Measurements from ENCODE around the gene BSND. TPM values are rescaled to one million over a fixed set of nuclear protein-coding genes. Genes with fewer than 3 reads are reported as not detected.

The BSND gene
- total RNA-seq, 1 donor from 2014 or later: not detected

GRCh38 chr1:55000110-55001085 is 1.7 kb downstream of the BSND start:
- Mint-ChIP-seq H3K4me1 (ENCODE audit: low read depth) (peaks cover 12% of the 10 kb centered on the region), H3K36me3 (ENCODE audit: low read depth) (no peaks in the 10 kb centered on the region), H3K27me3 (ENCODE audit: low read depth) (peaks cover 26% of the 10 kb centered on the region), H3K4me3 (ENCODE audit: low read depth) (no peak overlapping the region), H3K27ac (no peak overlapping the region), H3K9me3 (no peaks in the 10 kb centered on the region)
- intact Hi-C loops (cut with micrococcal nuclease): no loop called here
- no peak for DNase-seq (ENCODE audit: low spot score)

- H3K9me3 Mint-ChIP-seq: no peaks in the 10 kb centered on the region
- H3K36me3 Mint-ChIP-seq (ENCODE audit: low read depth): no peaks in the 10 kb centered on the region
- H3K27ac Mint-ChIP-seq: no peak overlapping the region
- H3K4me1 Mint-ChIP-seq (ENCODE audit: low read depth): peaks cover 3% of the 10 kb centered on the region
- H3K27me3 Mint-ChIP-seq (ENCODE audit: low read depth): peaks cover 21% of the 10 kb centered on the region
- DNase-seq (ENCODE audit: low spot score): no peak
- intact Hi-C loops (cut with micrococcal nuclease): no loop called here
- H3K4me3 Mint-ChIP-seq (ENCODE audit: low read depth): no peak overlapping the region
Measured at GRCh38 chr1:55001311-55001710, 2.6 kb downstream of the BSND start.

GRCh38 chr1:55002686-55003085 is 4.0 kb downstream of the BSND start:
- H3K27me3 Mint-ChIP-seq (ENCODE audit: low read depth): peaks cover 10% of the 10 kb centered on the region
- H3K9me3 Mint-ChIP-seq: no peaks in the 10 kb centered on the region
- no peak overlapping the region for H3K27ac Mint-ChIP-seq
- no peak overlapping the region for H3K4me3 Mint-ChIP-seq (ENCODE audit: low read depth)
- no peak for DNase-seq (ENCODE audit: low spot score)
- intact Hi-C loops (cut with micrococcal nuclease): no loop called here
- H3K4me1 Mint-ChIP-seq (ENCODE audit: low read depth): no peaks in the 10 kb centered on the region
- H3K36me3 Mint-ChIP-seq (ENCODE audit: low read depth): no peaks in the 10 kb centered on the region

GRCh38 chr1:55005351-55006140 is 6.8 kb downstream of the BSND start:
- Mint-ChIP-seq H3K9me3 (no peaks in the 10 kb centered on the region), H3K4me1 (ENCODE audit: low read depth) (no peaks in the 10 kb centered on the region), H3K27ac (no peak overlapping the region), H3K4me3 (ENCODE audit: low read depth) (no peak overlapping the region), H3K36me3 (ENCODE audit: low read depth) (no peaks in the 10 kb centered on the region), H3K27me3 (ENCODE audit: low read depth) (no peaks in the 10 kb centered on the region)
- no peak for DNase-seq (ENCODE audit: low spot score)
- intact Hi-C loops (cut with micrococcal nuclease): no loop called here

GRCh38 chr1:55006931-55007330 is 8.2 kb downstream of the BSND start:
- intact Hi-C loops (cut with micrococcal nuclease): no loop called here
- H3K27ac Mint-ChIP-seq: no peak overlapping the region
- DNase-seq (ENCODE audit: low spot score): no peak
- H3K27me3 Mint-ChIP-seq (ENCODE audit: low read depth): no peaks in the 10 kb centered on the region
- H3K4me3 Mint-ChIP-seq (ENCODE audit: low read depth): no peak overlapping the region
- H3K36me3 Mint-ChIP-seq (ENCODE audit: low read depth): no peaks in the 10 kb centered on the region
- no peaks in the 10 kb centered on the region for H3K9me3 Mint-ChIP-seq
- no peaks in the 10 kb centered on the region for H3K4me1 Mint-ChIP-seq (ENCODE audit: low read depth)

GRCh38 chr1:55007625-55008024 is 8.9 kb downstream of the BSND start:
- H3K4me1 Mint-ChIP-seq (ENCODE audit: low read depth): no peaks in the 10 kb centered on the region
- H3K36me3 Mint-ChIP-seq (ENCODE audit: low read depth): no peaks in the 10 kb centered on the region
- no peaks in the 10 kb centered on the region for H3K9me3 Mint-ChIP-seq

GRCh38 chr1:55010194-55010886 is 11.6 kb downstream of the BSND start:
- intact Hi-C loops (cut with micrococcal nuclease): no loop called here
- H3K9me3 Mint-ChIP-seq: no peaks in the 10 kb centered on the region

More at GRCh38 chr1:55007625-55008024, 8.9 kb downstream of the BSND start:
- H3K27me3 Mint-ChIP-seq (ENCODE audit: low read depth): no peaks in the 10 kb centered on the region
- DNase-seq (ENCODE audit: low spot score): no peak
- H3K27ac Mint-ChIP-seq: no peak overlapping the region
- H3K4me3 Mint-ChIP-seq (ENCODE audit: low read depth): no peak overlapping the region
- intact Hi-C loops (cut with micrococcal nuclease): no loop called here

GRCh38 chr1:55010887-55011217 is 12.1 kb downstream of the BSND start:
- Mint-ChIP-seq H3K27me3 (ENCODE audit: low read depth) (peaks cover 6% of the 10 kb centered on the region), H3K9me3 (no peaks in the 10 kb centered on the region), H3K27ac (no peak overlapping the region), H3K4me3 (ENCODE audit: low read depth) (no peak overlapping the region), H3K4me1 (ENCODE audit: low read depth) (no peaks in the 10 kb centered on the region), H3K36me3 (ENCODE audit: low read depth) (no peaks in the 10 kb centered on the region)
- DNase-seq (ENCODE audit: low spot score): no peak
- intact Hi-C loops (cut with micrococcal nuclease): no loop called here

More at GRCh38 chr1:55010194-55010886, 11.6 kb downstream of the BSND start:
- H3K27me3 Mint-ChIP-seq (ENCODE audit: low read depth): peaks cover 6% of the 10 kb centered on the region
- no peak overlapping the region for H3K27ac Mint-ChIP-seq
- H3K4me1 Mint-ChIP-seq (ENCODE audit: low read depth): no peaks in the 10 kb centered on the region
- DNase-seq (ENCODE audit: low spot score): no peak
- H3K4me3 Mint-ChIP-seq (ENCODE audit: low read depth): no peak overlapping the region
- no peaks in the 10 kb centered on the region for H3K36me3 Mint-ChIP-seq (ENCODE audit: low read depth)

GRCh38 chr1:55012661-55013060 is 13.9 kb downstream of the BSND start:
- no peaks in the 10 kb centered on the region for H3K36me3 Mint-ChIP-seq (ENCODE audit: low read depth)
- intact Hi-C loops (cut with micrococcal nuclease): no loop called here
- H3K27ac Mint-ChIP-seq: no peak overlapping the region
- no peak overlapping the region for H3K4me3 Mint-ChIP-seq (ENCODE audit: low read depth)
- H3K9me3 Mint-ChIP-seq: no peaks in the 10 kb centered on the region
- DNase-seq (ENCODE audit: low spot score): no peak
- H3K27me3 Mint-ChIP-seq (ENCODE audit: low read depth): peaks cover 15% of the 10 kb centered on the region
- no peaks in the 10 kb centered on the region for H3K4me1 Mint-ChIP-seq (ENCODE audit: low read depth)

GRCh38 chr1:55015123-55015522 is 16.4 kb downstream of the BSND start:
- H3K9me3 Mint-ChIP-seq: no peaks in the 10 kb centered on the region
- H3K27ac Mint-ChIP-seq: no peak overlapping the region

GRCh38 chr1:55015731-55016620 is 17.2 kb downstream of the BSND start:
- no peaks in the 10 kb centered on the region for H3K9me3 Mint-ChIP-seq
- no peak overlapping the region for H3K27ac Mint-ChIP-seq
- no peaks in the 10 kb centered on the region for H3K36me3 Mint-ChIP-seq (ENCODE audit: low read depth)
- intact Hi-C loops (cut with micrococcal nuclease): no loop called here
- H3K4me3 Mint-ChIP-seq (ENCODE audit: low read depth): no peak overlapping the region
- no peaks in the 10 kb centered on the region for H3K4me1 Mint-ChIP-seq (ENCODE audit: low read depth)
- H3K27me3 Mint-ChIP-seq (ENCODE audit: low read depth): peaks cover 17% of the 10 kb centered on the region
- DNase-seq (ENCODE audit: low spot score): no peak

More at GRCh38 chr1:55015123-55015522, 16.4 kb downstream of the BSND start:
- intact Hi-C loops (cut with micrococcal nuclease): no loop called here
- Mint-ChIP-seq H3K4me3 (ENCODE audit: low read depth) (no peak overlapping the region), H3K36me3 (ENCODE audit: low read depth) (no peaks in the 10 kb centered on the region), H3K4me1 (ENCODE audit: low read depth) (no peaks in the 10 kb centered on the region), H3K27me3 (ENCODE audit: low read depth) (peaks cover 17% of the 10 kb centered on the region)
- no peak for DNase-seq (ENCODE audit: low spot score)

GRCh38 chr1:55018395-55018794 is 19.7 kb downstream of the BSND start:
- H3K4me1 Mint-ChIP-seq (ENCODE audit: low read depth): no peaks in the 10 kb centered on the region
- no peak overlapping the region for H3K27ac Mint-ChIP-seq
- peaks cover 17% of the 10 kb centered on the region for H3K27me3 Mint-ChIP-seq (ENCODE audit: low read depth)

More at GRCh38 chr1:55018395-55018794, 19.7 kb downstream of the BSND start:
- DNase-seq (ENCODE audit: low spot score): no peak
- H3K36me3 Mint-ChIP-seq (ENCODE audit: low read depth): no peaks in the 10 kb centered on the region
- intact Hi-C loops (cut with micrococcal nuclease): no loop called here
- H3K4me3 Mint-ChIP-seq (ENCODE audit: low read depth): no peak overlapping the region
- no peaks in the 10 kb centered on the region for H3K9me3 Mint-ChIP-seq
